Uterus (tissue), 4 donors: Measurements from ENCODE around the gene NOL3. TPM values are rescaled to one million over a fixed set of nuclear protein-coding genes. Genes with fewer than 3 reads are reported as not detected.

ENCODE experiments used
- DNase-seq, 2 donors: peaks; one replicate each; pipeline ENCODE4 v3.0.0-alpha.2; 2019 to 2020
- H3K27ac ChIP-seq, 2 donors: fragments of 200-600 bp; sonication (generic); 1 replicate in 1 of 2; 2 replicates in 1 of 2; pipeline ENCODE4 v1.5.1; 2016 to 2018
- H3K27me3 ChIP-seq, 2 donors: fragments of 200-600 bp; sonication (generic); one replicate each; pipeline ENCODE4 v1.5.1; 2018 to 2019; ENCODE audit warnings: control low read depth in 1 of 2
- H3K36me3 ChIP-seq, 2 donors: fragments of 200-600 bp; sonication (generic); one replicate each; pipeline ENCODE4 v1.5.1; 2019; ENCODE audit warnings: control low read depth in 1 of 2
- H3K4me1 ChIP-seq, 2 donors: fragments of 200-600 bp; sonication (generic); one replicate each; pipeline ENCODE4 v1.5.1; 2018 to 2019; ENCODE audit warnings: control low read depth in 1 of 2
- H3K4me3 ChIP-seq, 2 donors: fragments of 200-600 bp; sonication (generic); 1 replicate in 1 of 2; 2 replicates in 1 of 2; pipeline ENCODE4 v1.5.1; 2018 to 2019; ENCODE audit warnings: mild to moderate bottlenecking in 1 of 2
- H3K9me3 ChIP-seq, 2 donors: fragments of 200-600 bp; sonication (generic); one replicate each; pipeline ENCODE4 v1.5.1; 2019; ENCODE audit warnings: control low read depth in 1 of 2
- CTCF ChIP-seq, 4 experiments: fragments of 200-600 bp in 2 of 4; fragments of 450-650 bp in 2 of 4; sonication (generic) in 2 of 4; IDR thresholded peaks; one replicate each; pipeline ENCODE4 v1.5.1; 2016 to 2019; ENCODE audit warnings: antibody characterized with exemption in 4 of 4, mild to moderate bottlenecking in 2 of 4, moderate library complexity in 1 of 4
- POLR2A ChIP-seq, 2 donors: fragments of 450-650 bp; IDR thresholded peaks; one replicate each; pipeline ENCODE4 v1.6.1; 2016; ENCODE audit warnings: antibody characterized with exemption in 2 of 2, mild to moderate bottlenecking in 1 of 2, moderate library complexity in 1 of 2
- intact Hi-C: fragments of 100-400 bp; cut with DNase I; formaldehyde crosslinking; loops from one replicate; pipeline ENCODE4 v1.15.1; 2023; ENCODE audit warnings: low total_unique reads
- total RNA-seq, 4 donors: library from RNA; depleted of rRNA in 3 of 4; stranded (reverse); fragments of >200 nt in 3 of 4; gene quantifications; one replicate each; pipeline versions ENCODE4 v1.1.0 to v1.2.4, GENCODE V29; 2014 to 2023
- donor health status: DM: yes; HTN: yes; CAD: no.

The NOL3 gene
- total RNA-seq, 4 donors from 2014 or later = 3.3 to 29.7 (median 17.0) TPM

GRCh38 chr16:67188323-67188722 lies 18.0 kb downstream of the NOL3 start:
- Histone ChIP-seq H3K4me1 (peaks cover 7 to 17% of the 10 kb centered on the region in 2 donors), H3K4me3 (no peak overlapping the region), H3K27me3 (no peaks in the 10 kb centered on the region), H3K9me3 (no peaks in the 10 kb centered on the region), H3K27ac (no peak overlapping the region), H3K36me3 (no peaks in the 10 kb centered on the region)
- TF ChIP-seq POLR2A (IDR thresholded peaks at IDR 0.05) (no peak), CTCF (IDR thresholded peaks at IDR 0.05) (no peak)
- intact Hi-C loops = no loop called here
- no peak for DNase-seq

GRCh38 chr16:67188798-67189197 lies 18.5 kb downstream of the NOL3 start:
- Histone ChIP-seq H3K4me3 (no peak overlapping the region), H3K9me3 (no peaks in the 10 kb centered on the region), H3K36me3 (no peaks in the 10 kb centered on the region), H3K27me3 (no peaks in the 10 kb centered on the region), H3K4me1 (peaks cover 11 to 18% of the 10 kb centered on the region in 2 donors), H3K27ac (no peak overlapping the region)
- TF ChIP-seq POLR2A (IDR thresholded peaks at IDR 0.05) (no peak), CTCF (IDR thresholded peaks at IDR 0.05) (no peak)
- no peak for DNase-seq
- intact Hi-C loops = no loop called here

GRCh38 chr16:67190041-67190440 lies 19.7 kb downstream of the NOL3 start, which contains the start of gene EXOC3L1:
EXOC3L1 (minus strand) TSS chr16:67190136; CDS start chr16:67189676, 460 bp downstream.
- peaks cover 9 to 11% of the 10 kb centered on the region in 2 donors for H3K4me1 ChIP-seq
- H3K4me3 ChIP-seq = no peak within 1 kb of the TSS

GRCh38 chr16:67190448-67191399 lies 20.4 kb downstream of the NOL3 start:
- DNase-seq = no peak
- H3K4me3 ChIP-seq = no peak overlapping the region
- H3K9me3 ChIP-seq = no peaks in the 10 kb centered on the region
- H3K4me1 ChIP-seq = peaks cover 9 to 11% of the 10 kb centered on the region in 2 donors
- H3K27ac ChIP-seq = no peak overlapping the region
- TF ChIP-seq CTCF (IDR thresholded peaks at IDR 0.05) (no peak), POLR2A (IDR thresholded peaks at IDR 0.05) (no peak)
- intact Hi-C loops = no loop called here
- H3K27me3 ChIP-seq = no peaks in the 10 kb centered on the region
- no peaks in the 10 kb centered on the region for H3K36me3 ChIP-seq

More at GRCh38 chr16:67190041-67190440, 19.7 kb downstream of the NOL3 start, which contains the start of gene EXOC3L1:
- DNase-seq = no peak
- Histone ChIP-seq H3K27ac (no peak within 1 kb of the TSS), H3K27me3 (no peaks in the 10 kb centered on the region), H3K36me3 (no peaks in the 10 kb centered on the region), H3K9me3 (no peaks in the 10 kb centered on the region)
- intact Hi-C loops = no loop called here
- no peak for TF ChIP-seq POLR2A (IDR thresholded peaks at IDR 0.05)
- no peak for TF ChIP-seq CTCF (IDR thresholded peaks at IDR 0.05)

- no peak for TF ChIP-seq POLR2A (IDR thresholded peaks at IDR 0.05)
- no peak for TF ChIP-seq CTCF (IDR thresholded peaks at IDR 0.05)
- Histone ChIP-seq H3K9me3 (no peaks in the 10 kb centered on the region), H3K4me3 (peak overlapping the region; percentile 89 to 90)
These were observed 21.2 kb downstream of the NOL3 start for GRCh38 chr16:67191411-67191994.

More at GRCh38 chr16:67191411-67191994, 21.2 kb downstream of the NOL3 start:
- Histone ChIP-seq H3K36me3 (no peaks in the 10 kb centered on the region), H3K27me3 (no peaks in the 10 kb centered on the region), H3K4me1 (peaks cover 9 to 11% of the 10 kb centered on the region in 2 donors), H3K27ac (peak overlapping the region in 1 of 2 donors; percentile 28)
- DNase-seq = no peak
- intact Hi-C loops = no loop called here
